Fibroblast of lung (primary cell): Measurements from ENCODE around the gene CLMN. TPM values are rescaled to one million over a fixed set of nuclear protein-coding genes. Genes with fewer than 3 reads are reported as not detected.

Source experiments
- DNase-seq, 2 donors: peaks; one replicate each; pipeline versions ENCODE4 v3.0.0 to v3.0.0-alpha.2; 2010; ENCODE audit warnings: low read depth in 2 of 2
- H2AFZ ChIP-seq: 2 replicates; pipeline ENCODE4 v1.5.1; 2012; ENCODE audit warnings: low read length, control low read depth, inconsistent platforms
- H3K27ac ChIP-seq: 2 replicates; pipeline ENCODE4 v1.5.1; 2011; ENCODE audit warnings: low read length, control low read depth; ENCODE audit not compliant: insufficient read depth
- H3K27me3 ChIP-seq: 2 replicates; pipeline ENCODE4 v1.5.1; 2011; ENCODE audit warnings: mild to moderate bottlenecking, low read length; ENCODE audit not compliant: control insufficient read depth, insufficient read depth
- H3K36me3 ChIP-seq: 2 replicates; pipeline ENCODE4 v1.5.1; 2011; ENCODE audit warnings: low read length; ENCODE audit not compliant: control insufficient read depth, insufficient read depth
- H3K4me1 ChIP-seq: 2 replicates; pipeline ENCODE4 v1.5.1; 2011; ENCODE audit warnings: low read length; ENCODE audit not compliant: control insufficient read depth, insufficient read depth; ENCODE audit errors: extremely low read depth
- H3K4me2 ChIP-seq: 2 replicates; pipeline ENCODE4 v1.5.1; 2011; ENCODE audit warnings: low read length, control low read depth; ENCODE audit not compliant: insufficient read depth; ENCODE audit errors: extremely low read depth
- H3K4me3 ChIP-seq, 4 experiments: fragments of 200-600 bp in 1 of 4; sonication (generic) in 1 of 4; replicated peaks in 1 of 4; 2 replicates each; pipeline ENCODE4 v1.5.1; 2011 to 2016; ENCODE audit warnings: low read length in 4 of 4, low read depth in 3 of 4, mild to moderate bottlenecking in 3 of 4, control low read depth in 2 of 4, inconsistent platforms in 1 of 4, mixed read lengths in 1 of 4; ENCODE audit not compliant: insufficient read depth in 1 of 4; ENCODE audit errors: control extremely low read depth in 1 of 4
- H3K79me2 ChIP-seq: 2 replicates; pipeline ENCODE4 v1.5.1; 2012; ENCODE audit warnings: mild to moderate bottlenecking, low read length, inconsistent platforms; ENCODE audit not compliant: control insufficient read depth, insufficient read depth
- H3K9ac ChIP-seq: 2 replicates; pipeline ENCODE4 v1.5.1; 2011; ENCODE audit warnings: mild to moderate bottlenecking, low read length, control low read depth; ENCODE audit not compliant: insufficient read depth
- H3K9me3 ChIP-seq: 2 replicates; pipeline ENCODE4 v1.5.1; 2012; ENCODE audit warnings: low read depth, low read length; ENCODE audit not compliant: control insufficient read depth, insufficient read depth
- H4K20me1 ChIP-seq: 2 replicates; pipeline ENCODE4 v1.5.1; 2011; ENCODE audit warnings: low read length; ENCODE audit not compliant: control insufficient read depth, insufficient read depth; ENCODE audit errors: extremely low read depth
- CTCF ChIP-seq, 2 donors: IDR thresholded peaks in 1 of 2; conservative IDR thresholded peaks in 1 of 2; 1 replicate in 1 of 2; 2 replicates in 1 of 2; pipeline ENCODE4 v1.5.1; 2011 to 2012; ENCODE audit warnings: low read length in 2 of 2, control low read depth in 1 of 2, inconsistent platforms in 1 of 2, low read depth in 1 of 2, mild to moderate bottlenecking in 1 of 2
- EZH2 ChIP-seq: IDR thresholded peaks from 2 replicates; pipeline ENCODE4 v1.5.1; 2012; ENCODE audit warnings: low read length, control low read depth, mild to moderate bottlenecking; ENCODE audit errors: missing control alignments
- polyA plus RNA-seq, 2 donors: library from polyadenylated mRNA; depleted of rRNA in 1 of 2; stranded (reverse) in 1 of 2; unstranded in 1 of 2; fragments of >200 nt; gene quantifications; 2 replicates each; pipeline ENCODE4 v1.2.1, GENCODE V29; 2011 to 2012; ENCODE audit warnings: missing spikeins in 1 of 2
- total RNA-seq: library from RNA; depleted of rRNA; stranded (reverse); fragments of >200 nt; gene quantifications from 2 replicates; pipeline ENCODE4 v1.2.1, GENCODE V29; 2014

The CLMN gene
- total and polyA plus RNA-seq, 2 donors (not counting 1 experiment from before 2014, with no cell fraction given): 0.83 to 2.7 TPM

- H3K4me2 ChIP-seq: no peak overlapping the region
- no peak overlapping the region for H3K9ac ChIP-seq
- no peak for TF ChIP-seq CTCF (conservative IDR thresholded peaks at IDR 0.05 in 1 of 2, IDR thresholded peaks at IDR 0.05 in 1 of 2; ENCODE audit: low read depth in 1 of 2, low read length in 2 of 2)
- TF ChIP-seq EZH2: no peak
- no peaks in the 10 kb centered on the region for H3K9me3 ChIP-seq
- no peak for DNase-seq
- H3K27me3 ChIP-seq: no peaks in the 10 kb centered on the region
- H2AFZ ChIP-seq: no peak overlapping the region
- no peaks in the 10 kb centered on the region for H3K79me2 ChIP-seq
- H4K20me1 ChIP-seq: no peaks in the 10 kb centered on the region
- no peaks in the 10 kb centered on the region for H3K4me1 ChIP-seq
- H3K27ac ChIP-seq: no peak overlapping the region
- no peak overlapping the region for H3K4me3 ChIP-seq
- no peaks in the 10 kb centered on the region for H3K36me3 ChIP-seq
These were observed 122.7 kb downstream of the CLMN start for GRCh38 chr14:95196826-95197545.

- Histone ChIP-seq H3K36me3 (no peaks in the 10 kb centered on the region), H3K27me3 (no peaks in the 10 kb centered on the region), H3K79me2 (no peaks in the 10 kb centered on the region), H3K9ac (no peak overlapping the region), H3K4me2 (no peak overlapping the region), H3K27ac (no peak overlapping the region), H3K4me1 (no peaks in the 10 kb centered on the region), H3K9me3 (no peaks in the 10 kb centered on the region), H4K20me1 (no peaks in the 10 kb centered on the region), H2AFZ (no peak overlapping the region), H3K4me3 (no peak overlapping the region)
- no peak for DNase-seq
- no peak for TF ChIP-seq EZH2
- no peak for TF ChIP-seq CTCF (conservative IDR thresholded peaks at IDR 0.05 in 1 of 2, IDR thresholded peaks at IDR 0.05 in 1 of 2; ENCODE audit: low read depth in 1 of 2, low read length in 2 of 2)
These were observed 123.4 kb downstream of the CLMN start for GRCh38 chr14:95196268-95196667.

- no peaks in the 10 kb centered on the region for H4K20me1 ChIP-seq
- no peaks in the 10 kb centered on the region for H3K4me1 ChIP-seq
- H3K4me2 ChIP-seq: no peak overlapping the region
- H3K9me3 ChIP-seq: no peaks in the 10 kb centered on the region
- no peaks in the 10 kb centered on the region for H3K79me2 ChIP-seq
- H3K4me3 ChIP-seq: no peak overlapping the region
- H3K27ac ChIP-seq: no peak overlapping the region
- no peaks in the 10 kb centered on the region for H3K36me3 ChIP-seq
- H3K9ac ChIP-seq: no peak overlapping the region
- DNase-seq: no peak
- H2AFZ ChIP-seq: no peak overlapping the region
- no peaks in the 10 kb centered on the region for H3K27me3 ChIP-seq
- TF ChIP-seq CTCF (conservative IDR thresholded peaks at IDR 0.05 in 1 of 2, IDR thresholded peaks at IDR 0.05 in 1 of 2; ENCODE audit: low read depth in 1 of 2, low read length in 2 of 2) (no peak), EZH2 (no peak)
These were observed 124.7 kb downstream of the CLMN start for GRCh38 chr14:95195031-95195430.
